Activated effector memory CD4-positive, alpha-beta T cell treated with Interleukin-2 at 50 U/mL for 16 hours (primary cell): ENCODE measurements around the gene SERPINB12.

Experiments
- DNase-seq: peaks from one replicate; pipeline ENCODE4 v3.0.0-alpha.2; 2020

Gene SERPINB12

GRCh38 chr18:63542069-63542468, at the start of gene SERPINB12:
SERPINB12 (plus strand) TSS chr18:63542369; CDS start chr18:63556160, 13,791 bp downstream.
- DNase-seq = no peak

GRCh38 chr18:63492851-63493250, 49.3 kb upstream of the SERPINB12 start:
- DNase-seq = no peak

- no peak for DNase-seq
These were observed 46.5 kb upstream of the SERPINB12 start for GRCh38 chr18:63495675-63496074.

- no peak for DNase-seq
These were observed 36.4 kb upstream of the SERPINB12 start for GRCh38 chr18:63505566-63506335.

GRCh38 chr18:63506336-63506646, 35.9 kb upstream of the SERPINB12 start:
- no peak for DNase-seq

GRCh38 chr18:63508596-63508995, 33.6 kb upstream of the SERPINB12 start:
- no peak for DNase-seq

- no peak for DNase-seq
These were observed 30.9 kb upstream of the SERPINB12 start for GRCh38 chr18:63511285-63511684.

- DNase-seq = no peak
These were observed 27.8 kb upstream of the SERPINB12 start for GRCh38 chr18:63514326-63514725.

- no peak for DNase-seq
These were observed 27.1 kb upstream of the SERPINB12 start for GRCh38 chr18:63514888-63515678.

- no peak for DNase-seq
These were observed 26.4 kb upstream of the SERPINB12 start for GRCh38 chr18:63515801-63516200.

- no peak for DNase-seq
These were observed 23.8 kb upstream of the SERPINB12 start for GRCh38 chr18:63518178-63519012.

- no peak for DNase-seq
These were observed 22.0 kb upstream of the SERPINB12 start for GRCh38 chr18:63520053-63520685.

GRCh38 chr18:63523660-63524059, 18.5 kb upstream of the SERPINB12 start:
- no peak for DNase-seq

GRCh38 chr18:63527251-63527650, 14.9 kb upstream of the SERPINB12 start:
- no peak for DNase-seq

- no peak for DNase-seq
These were observed 13.2 kb upstream of the SERPINB12 start for GRCh38 chr18:63528863-63529492.

GRCh38 chr18:63532471-63532870, 9.7 kb upstream of the SERPINB12 start:
- no peak for DNase-seq

- DNase-seq = no peak
These were observed 7.6 kb upstream of the SERPINB12 start for GRCh38 chr18:63534615-63535014.

GRCh38 chr18:63539904-63540510, 2.2 kb upstream of the SERPINB12 start:
- DNase-seq = no peak

- DNase-seq = no peak
These were observed 1.8 kb downstream of the SERPINB12 start for GRCh38 chr18:63544017-63544416.

GRCh38 chr18:63545000-63545399, 2.8 kb downstream of the SERPINB12 start:
- no peak for DNase-seq

- DNase-seq = no peak
These were observed 7.9 kb downstream of the SERPINB12 start for GRCh38 chr18:63550068-63550467.

- DNase-seq = no peak
These were observed 9.6 kb downstream of the SERPINB12 start for GRCh38 chr18:63551769-63552168.
